Mesendoderm (in vitro differentiated cells): ENCODE measurements around the gene RERE.

Source experiments
- DNase-seq: peaks from one replicate; pipeline ENCODE4 v3.0.0; 2013
- H2AK5ac ChIP-seq: 2 replicates; pipeline ENCODE4 v1.6.1; 2013; ENCODE audit warnings: low read length, inconsistent platforms
- H2BK120ac ChIP-seq: 2 replicates; pipeline ENCODE4 v1.6.1; 2013; ENCODE audit warnings: low read depth, mild to moderate bottlenecking, low read length, moderate library complexity, mixed read lengths
- H2BK15ac ChIP-seq: replicated peaks from 2 replicates; pipeline ENCODE4 v1.6.1; 2013; ENCODE audit warnings: low read depth, mild to moderate bottlenecking, moderate library complexity
- H2BK5ac ChIP-seq: 2 replicates; pipeline ENCODE4 v1.6.1; 2013; ENCODE audit warnings: low read length, inconsistent platforms
- H3K18ac ChIP-seq: 2 replicates; pipeline ENCODE4 v1.6.1; 2013; ENCODE audit warnings: mild to moderate bottlenecking, low read length, mixed read lengths
- H3K23ac ChIP-seq: one replicate; pipeline ENCODE4 v1.6.1; 2013; ENCODE audit warnings: low read length
- H3K27ac ChIP-seq: 2 replicates; pipeline ENCODE4 v1.5.1; 2013; ENCODE audit warnings: low read depth, mild to moderate bottlenecking, inconsistent platforms, low read length, moderate library complexity
- H3K27me3 ChIP-seq: 2 replicates; pipeline ENCODE4 v1.6.1; 2013; ENCODE audit warnings: low read length, control low read depth, mild to moderate bottlenecking, inconsistent platforms; ENCODE audit not compliant: insufficient read depth, poor library complexity
- H3K36me3 ChIP-seq: 2 replicates; pipeline ENCODE4 v1.6.1; 2013; ENCODE audit warnings: low read length, inconsistent platforms; ENCODE audit not compliant: control insufficient read depth, insufficient read depth
- H3K4ac ChIP-seq: one replicate; pipeline ENCODE4 v1.6.1; 2013; ENCODE audit warnings: low read depth, mild to moderate bottlenecking, low read length, moderate library complexity
- H3K4me1 ChIP-seq: 2 replicates; pipeline ENCODE4 v1.6.1; 2013; ENCODE audit warnings: low read depth, low read length, inconsistent platforms; ENCODE audit not compliant: control insufficient read depth
- H3K4me2 ChIP-seq: 2 replicates; pipeline ENCODE4 v1.6.1; 2013; ENCODE audit warnings: low read length
- H3K4me3 ChIP-seq: 2 replicates; pipeline ENCODE4 v1.5.1; 2013; ENCODE audit warnings: mild to moderate bottlenecking, low read length
- H3K56ac ChIP-seq: one replicate; pipeline ENCODE4 v1.6.1; 2013; ENCODE audit warnings: low read length
- H3K79me1 ChIP-seq: 2 replicates; pipeline ENCODE4 v1.6.1; 2013; ENCODE audit warnings: low read length, inconsistent platforms
- H3K79me2 ChIP-seq: 2 replicates; pipeline ENCODE4 v1.6.1; 2013; ENCODE audit warnings: mild to moderate bottlenecking, low read length; ENCODE audit not compliant: control insufficient read depth, insufficient read depth
- H3K9ac ChIP-seq: 2 replicates; pipeline ENCODE4 v1.6.1; 2013; ENCODE audit warnings: low read length, inconsistent platforms
- H4K5ac ChIP-seq: one replicate; pipeline ENCODE4 v1.6.1; 2013; ENCODE audit warnings: low read length
- H4K8ac ChIP-seq: one replicate; pipeline ENCODE4 v1.6.1; 2013; ENCODE audit warnings: low read depth, mild to moderate bottlenecking, control low read depth, low read length, moderate library complexity
- WGBS: extraction: QIAGEN DNeasy Blood & Tissue Kit; methylation state at CpG from one replicate; pipeline ENCODE4 v1.1.7; 2013; ENCODE audit warnings: low lambda C conversion rate, missing lambda C conversion rate; ENCODE audit not compliant: insufficient coverage; ENCODE audit errors: extremely low coverage; 5-methylcytosine and 5-hydroxymethylcytosine counted together

RERE gene

GRCh38 chr1:8483586-8483985, 333.9 kb downstream of the RERE start:
- Histone ChIP-seq H3K4me1 (no peaks in the 10 kb centered on the region), H3K23ac (no peak overlapping the region), H4K8ac (no peak overlapping the region), H2BK15ac (no peak overlapping the region), H2BK120ac (no peak overlapping the region), H3K79me2 (peaks cover 2% of the 10 kb centered on the region), H3K9ac (no peak overlapping the region), H2BK5ac (no peak overlapping the region), H3K27ac (no peak overlapping the region), H3K27me3 (no peaks in the 10 kb centered on the region), H3K4ac (no peak overlapping the region), H3K36me3 (no peaks in the 10 kb centered on the region), H4K5ac (no peak overlapping the region), H3K18ac (no peak overlapping the region), H3K4me3 (no peak overlapping the region), H3K56ac (no peak overlapping the region), H3K79me1 (peaks cover 3% of the 10 kb centered on the region), H2AK5ac (no peak overlapping the region), H3K4me2 (no peak overlapping the region)
- DNase-seq = no peak
- no CpG with 5 or more reads among the region's 3 CpGs for WGBS

GRCh38 chr1:8482979-8483381, 334.5 kb downstream of the RERE start:
- no peak overlapping the region for H4K8ac ChIP-seq
- WGBS = no CpG with 5 or more reads among the region's 2 CpGs
- no peak overlapping the region for H3K4me3 ChIP-seq
- no peak overlapping the region for H3K27ac ChIP-seq
- peaks cover 4% of the 10 kb centered on the region for H3K79me1 ChIP-seq
- no peak overlapping the region for H4K5ac ChIP-seq
- no peak for DNase-seq
- H2AK5ac ChIP-seq = no peak overlapping the region
- no peak overlapping the region for H2BK5ac ChIP-seq
- no peak overlapping the region for H3K56ac ChIP-seq
- H3K4ac ChIP-seq = no peak overlapping the region
- H3K27me3 ChIP-seq = no peaks in the 10 kb centered on the region
- no peak overlapping the region for H2BK120ac ChIP-seq
- H3K4me2 ChIP-seq = no peak overlapping the region
- no peak overlapping the region for H2BK15ac ChIP-seq
- H3K9ac ChIP-seq = no peak overlapping the region
- H3K79me2 ChIP-seq = peaks cover 2% of the 10 kb centered on the region
- no peak overlapping the region for H3K23ac ChIP-seq
- no peak overlapping the region for H3K18ac ChIP-seq
- no peaks in the 10 kb centered on the region for H3K36me3 ChIP-seq
- no peaks in the 10 kb centered on the region for H3K4me1 ChIP-seq

DNA sequence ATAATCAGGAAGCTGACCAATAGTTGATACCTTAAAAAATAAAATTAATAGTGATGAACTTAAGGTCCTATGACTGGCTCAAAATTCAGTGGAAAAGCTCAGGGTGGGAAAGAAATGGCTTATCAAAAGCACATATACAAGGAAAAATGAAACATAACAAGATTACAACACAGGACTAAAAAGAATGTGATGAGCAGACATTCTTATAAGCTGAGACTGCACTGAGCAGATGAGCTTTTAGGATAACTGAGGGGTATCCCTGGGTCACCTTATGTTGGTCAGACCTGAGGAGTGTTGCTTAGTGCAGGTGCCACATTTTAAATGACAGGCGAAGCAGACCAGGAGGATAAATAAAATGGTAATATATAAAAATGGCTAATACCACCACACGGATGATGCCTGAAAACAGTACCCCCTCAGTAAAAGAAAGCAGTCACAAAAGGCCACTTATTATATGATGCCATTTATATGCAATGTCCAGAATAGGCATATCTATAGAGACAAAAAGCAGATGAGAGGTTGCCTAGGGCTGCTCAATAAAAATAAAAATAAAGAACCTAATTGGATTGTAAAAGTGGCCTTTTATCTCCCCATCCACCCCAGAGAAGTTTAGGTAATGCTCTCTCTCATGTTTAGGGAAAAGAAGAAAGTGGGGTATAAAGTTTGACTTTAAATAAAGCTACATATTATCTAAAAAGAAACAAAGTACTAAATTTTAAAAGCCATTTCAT, 335.6 kb downstream of the RERE start:
- DNase-seq = no peak
- Histone ChIP-seq H3K18ac (no peak overlapping the region), H3K79me2 (no peaks in the 10 kb centered on the region), H2BK120ac (no peak overlapping the region), H3K79me1 (peaks cover 4% of the 10 kb centered on the region), H3K4me3 (no peak overlapping the region), H2BK15ac (no peak overlapping the region), H3K4me2 (no peak overlapping the region), H2AK5ac (no peak overlapping the region), H3K4me1 (no peaks in the 10 kb centered on the region), H4K8ac (no peak overlapping the region), H2BK5ac (no peak overlapping the region), H3K23ac (no peak overlapping the region), H3K27me3 (no peaks in the 10 kb centered on the region), H3K27ac (no peak overlapping the region), H3K9ac (no peak overlapping the region), H3K56ac (no peak overlapping the region), H3K36me3 (no peaks in the 10 kb centered on the region), H4K5ac (no peak overlapping the region), H3K4ac (no peak overlapping the region)
- WGBS = no CpG with 5 or more reads among the region's 2 CpGs

DNA sequence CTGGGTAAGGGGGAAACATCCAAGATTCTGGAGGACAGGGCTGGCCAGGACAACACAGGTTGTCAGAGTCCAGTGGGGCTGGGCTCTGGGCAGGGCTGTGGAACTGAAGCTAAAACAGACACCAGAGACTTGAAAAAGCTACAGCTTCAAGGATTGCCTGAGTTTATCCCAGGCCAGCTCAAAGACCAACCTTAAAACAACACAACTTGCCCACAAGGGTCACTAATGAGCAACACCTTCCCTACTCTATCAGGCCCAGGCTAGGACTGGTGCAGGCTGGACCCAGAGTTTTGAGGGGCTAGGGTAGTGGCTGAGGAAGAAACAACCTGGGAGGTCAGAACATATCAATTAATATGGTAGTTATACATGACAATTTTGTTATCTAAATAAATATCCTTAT, 338.9 kb downstream of the RERE start:
- H2BK120ac ChIP-seq = no peak overlapping the region
- H3K56ac ChIP-seq = no peak overlapping the region
- no peaks in the 10 kb centered on the region for H3K27me3 ChIP-seq
- no peak overlapping the region for H3K4me2 ChIP-seq
- H3K27ac ChIP-seq = no peak overlapping the region
- no peak overlapping the region for H2BK15ac ChIP-seq
- peaks cover 8% of the 10 kb centered on the region for H3K79me1 ChIP-seq
- H3K4me3 ChIP-seq = no peak overlapping the region
- no peak overlapping the region for H3K23ac ChIP-seq
- H3K36me3 ChIP-seq = no peaks in the 10 kb centered on the region
- H4K5ac ChIP-seq = no peak overlapping the region
- no peak overlapping the region for H3K18ac ChIP-seq
- H2BK5ac ChIP-seq = no peak overlapping the region
- no peak overlapping the region for H3K9ac ChIP-seq
- peak; percentile 37 for DNase-seq
- H3K4me1 ChIP-seq = no peaks in the 10 kb centered on the region
- H2AK5ac ChIP-seq = no peak overlapping the region
- H3K4ac ChIP-seq = no peak overlapping the region
- no peaks in the 10 kb centered on the region for H3K79me2 ChIP-seq
- no peak overlapping the region for H4K8ac ChIP-seq

DNA sequence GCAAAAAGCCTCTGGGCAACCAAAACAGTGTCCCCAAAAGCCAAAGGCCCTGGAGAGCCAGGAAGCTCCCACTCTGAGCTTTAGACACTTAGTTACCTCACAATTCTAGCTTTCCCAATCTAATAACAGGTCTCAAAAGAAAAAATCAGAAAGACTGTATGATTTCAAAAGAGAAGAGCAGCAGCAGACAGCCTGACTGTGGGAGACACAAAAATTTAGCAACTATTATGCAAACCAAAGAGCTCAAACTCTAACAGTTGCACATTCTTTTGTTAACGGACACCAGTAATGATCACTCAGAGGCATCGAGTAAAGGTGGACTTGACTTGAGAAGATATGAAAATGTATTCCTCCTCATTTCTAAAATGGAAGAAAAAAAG, 339.5 kb downstream of the RERE start:
- Histone ChIP-seq H3K79me1 (peaks cover 9% of the 10 kb centered on the region), H2AK5ac (no peak overlapping the region), H2BK15ac (no peak overlapping the region), H3K23ac (no peak overlapping the region), H3K4me2 (no peak overlapping the region), H3K27me3 (no peaks in the 10 kb centered on the region), H3K27ac (no peak overlapping the region), H3K36me3 (no peaks in the 10 kb centered on the region), H3K56ac (no peak overlapping the region), H3K18ac (no peak overlapping the region), H2BK120ac (no peak overlapping the region), H3K9ac (no peak overlapping the region), H4K8ac (no peak overlapping the region), H3K4ac (no peak overlapping the region), H4K5ac (no peak overlapping the region), H2BK5ac (no peak overlapping the region), H3K4me1 (no peaks in the 10 kb centered on the region), H3K79me2 (no peaks in the 10 kb centered on the region), H3K4me3 (no peak overlapping the region)
- no CpG with 5 or more reads among the region's 2 CpGs for WGBS
- DNase-seq = no peak
